ENCODE results near the gene GPR153.
A peak's percentile ranks its signal among the peaks of the same experiment; 100 is the strongest.
"Not testable (repeated sequence)": the region's sequence is repeated elsewhere in the genome, so short reads cannot be mapped to it uniquely, and the experiment has no call there.

Gene GPR153

DNA sequence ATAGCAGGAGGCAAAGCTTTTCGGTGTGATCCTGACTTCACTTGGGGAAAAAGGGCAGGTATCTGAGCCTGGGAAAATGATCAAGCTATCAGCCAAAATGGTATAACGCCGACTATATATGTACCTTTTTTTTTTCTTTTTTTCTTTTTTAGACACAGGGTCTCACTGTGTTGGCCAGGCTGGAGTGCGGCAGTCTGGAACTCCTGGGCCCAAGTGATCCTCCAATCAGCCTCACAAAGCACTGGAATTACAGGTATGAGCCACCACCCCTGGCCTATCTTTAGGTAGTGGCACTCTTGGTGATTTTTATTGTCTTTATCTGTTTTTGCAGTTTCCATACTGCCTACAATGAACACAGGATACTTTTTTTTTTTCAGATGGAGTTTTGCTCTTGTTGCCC lies 23.8 kb downstream of the GPR153 start:
- no peak for DNase-seq
- Mint-ChIP-seq H3K36me3 (ENCODE audit: insufficient read depth) (peaks cover 27% of the 10 kb centered on the region), H3K27ac (no peak overlapping the region), H3K9me3 (no peaks in the 10 kb centered on the region), H3K27me3 (peaks cover 26 to 36% of the 10 kb centered on the region in 2 donors), H3K4me3 (peak overlapping the region; percentile 64 to 72), H3K4me1 (ENCODE audit: low read depth in 2 of 2) (peaks cover 0 to 11% of the 10 kb centered on the region in 2 donors)
- no peak for ATAC-seq (replicated peaks)

DNA sequence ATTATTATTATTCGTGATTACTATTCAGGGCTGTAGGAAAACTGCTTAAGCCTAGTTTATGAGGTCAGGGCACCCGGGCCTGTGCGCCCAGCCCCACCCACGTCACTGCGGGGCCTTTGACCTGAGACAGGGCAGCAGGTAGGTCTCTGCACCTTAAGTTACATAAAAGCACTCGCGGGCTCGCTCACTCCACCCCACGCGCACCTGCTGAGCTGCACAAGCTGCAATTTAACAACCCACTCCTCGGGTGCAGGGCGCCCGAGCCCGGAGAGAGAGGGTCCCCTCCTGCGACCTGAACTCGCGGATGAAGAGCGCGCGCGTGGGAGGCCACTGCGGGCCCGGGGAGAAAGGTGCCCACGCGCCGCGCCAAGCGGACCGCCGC lies 25.6 kb downstream of the GPR153 start:
- Mint-ChIP-seq H3K4me1 (ENCODE audit: low read depth in 2 of 2) (peaks cover 0 to 4% of the 10 kb centered on the region in 2 donors), H3K27me3 (peaks cover 15 to 19% of the 10 kb centered on the region in 2 donors), H3K27ac (peak overlapping the region; percentile 68 to 72), H3K36me3 (ENCODE audit: insufficient read depth) (peaks cover 44% of the 10 kb centered on the region), H3K4me3 (peak overlapping the region; percentile 85 to 86), H3K9me3 (no peaks in the 10 kb centered on the region)
- no peak for DNase-seq
- peak; percentile 20 for ATAC-seq (replicated peaks)

DNA sequence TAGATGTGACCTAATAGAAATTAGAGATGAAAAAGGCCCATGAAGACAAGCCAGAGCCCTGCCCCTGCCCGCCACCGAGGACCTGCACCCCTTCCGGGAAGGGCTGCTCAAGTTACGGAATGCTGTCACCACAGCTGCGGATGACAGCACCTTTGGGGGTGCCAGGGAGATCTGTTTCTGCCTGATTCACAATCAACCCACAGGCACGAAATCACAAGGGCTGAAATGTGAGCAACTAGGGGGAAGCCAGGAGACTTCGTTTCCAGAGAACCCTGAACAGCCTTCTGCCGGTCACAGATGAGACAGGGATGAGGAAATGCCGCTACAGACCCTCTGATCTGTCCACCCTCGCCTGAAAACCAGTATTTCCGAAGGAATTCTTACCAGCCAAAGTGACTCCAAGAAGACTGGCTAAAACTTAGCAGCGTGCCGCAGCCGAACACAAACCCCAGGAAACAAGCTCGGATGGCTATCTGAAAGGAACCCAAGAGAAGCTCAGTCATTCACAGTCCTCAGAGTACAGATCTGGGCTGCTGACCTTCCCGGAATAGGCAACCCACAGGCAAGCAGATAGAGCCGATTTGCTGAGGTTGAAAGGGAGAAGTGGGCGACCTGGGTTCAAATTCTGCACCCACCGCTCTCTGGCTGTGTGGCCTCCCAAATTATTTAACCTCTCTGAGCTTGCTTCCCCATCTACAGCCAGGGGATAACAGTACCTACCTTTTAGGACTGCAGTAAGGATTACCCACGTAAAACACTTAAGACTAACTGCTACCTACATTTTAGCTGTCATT lies 26.2 kb downstream of the GPR153 start:
- Mint-ChIP-seq H3K27ac (peak overlapping the region; percentile 68 to 72), H3K36me3 (ENCODE audit: insufficient read depth) (peaks cover 46% of the 10 kb centered on the region), H3K4me1 (ENCODE audit: low read depth in 2 of 2) (peaks cover 0 to 4% of the 10 kb centered on the region in 2 donors), H3K4me3 (peak overlapping the region; percentile 85 to 86), H3K27me3 (peaks cover 9 to 13% of the 10 kb centered on the region in 2 donors), H3K9me3 (no peaks in the 10 kb centered on the region)
- DNase-seq: no peak
- no peak for ATAC-seq (replicated peaks)

- Mint-ChIP-seq H3K27ac (no peak overlapping the region), H3K4me1 (ENCODE audit: low read depth in 2 of 2) (peaks cover 0 to 4% of the 10 kb centered on the region in 2 donors), H3K4me3 (peak overlapping the region; percentile 17 to 37), H3K9me3 (no peaks in the 10 kb centered on the region), H3K27me3 (peaks cover 0 to under 1% of the 10 kb centered on the region in 2 donors), H3K36me3 (ENCODE audit: insufficient read depth) (peaks cover 52% of the 10 kb centered on the region)
- no peak for ATAC-seq (replicated peaks)
- no peak for DNase-seq
Measured at GRCh38 chr1:6233376-6233775, 27.5 kb downstream of the GPR153 start.

DNA sequence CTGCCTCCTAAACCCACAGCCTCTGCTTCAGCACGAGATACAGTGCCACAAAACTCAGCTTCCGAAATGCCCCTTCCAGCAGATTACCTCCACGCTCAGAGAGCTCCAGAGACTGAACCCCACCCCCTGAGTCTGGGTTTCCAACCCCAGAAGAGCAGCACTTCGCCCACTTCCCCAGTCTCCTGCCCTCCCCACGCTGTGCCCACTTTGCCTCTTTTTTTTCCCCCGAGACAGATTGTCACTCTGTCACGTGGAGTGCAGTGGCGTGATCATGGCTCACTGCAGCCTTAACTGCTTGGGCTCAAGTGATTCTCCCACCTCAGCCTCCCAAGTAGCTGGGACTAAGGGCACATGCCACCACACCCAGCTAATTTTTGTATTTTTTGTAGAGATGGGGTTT lies 35.2 kb downstream of the GPR153 start:
- H3K27me3 Mint-ChIP-seq: no peaks in the 10 kb centered on the region
- H3K4me1 Mint-ChIP-seq (ENCODE audit: low read depth in 2 of 2): peaks cover 0 to 6% of the 10 kb centered on the region in 2 donors
- ATAC-seq (replicated peaks) (no peak), DNase-seq (no peak)
- no peak overlapping the region for H3K4me3 Mint-ChIP-seq
- H3K36me3 Mint-ChIP-seq (ENCODE audit: insufficient read depth): peaks cover 49% of the 10 kb centered on the region
- H3K27ac Mint-ChIP-seq: no peak overlapping the region
- no peaks in the 10 kb centered on the region for H3K9me3 Mint-ChIP-seq

DNA sequence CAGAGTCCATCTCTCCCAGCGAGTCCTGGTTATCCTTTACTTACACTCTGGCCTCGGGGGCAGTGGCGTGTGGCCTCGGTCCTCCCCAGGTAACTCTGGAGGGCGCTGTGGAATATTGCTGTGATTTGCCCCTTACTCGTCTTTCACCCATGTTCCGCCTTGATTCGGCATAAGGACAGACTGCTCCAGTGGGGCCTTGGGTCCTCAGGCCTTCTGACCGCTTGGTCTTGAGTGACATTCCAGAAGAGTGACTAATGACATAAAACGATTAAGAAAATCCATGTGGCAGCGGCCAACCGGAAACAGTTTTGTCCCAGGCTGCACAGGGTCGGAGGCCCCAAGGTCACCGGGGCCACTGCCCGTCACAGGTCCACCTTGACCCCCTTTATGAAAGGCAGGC lies 36.2 kb downstream of the GPR153 start:
- H3K4me1 Mint-ChIP-seq (ENCODE audit: low read depth in 2 of 2): peaks cover 0 to 6% of the 10 kb centered on the region in 2 donors
- no peak for DNase-seq
- no peak overlapping the region for H3K27ac Mint-ChIP-seq
- no peaks in the 10 kb centered on the region for H3K9me3 Mint-ChIP-seq
- peaks cover 42% of the 10 kb centered on the region for H3K36me3 Mint-ChIP-seq (ENCODE audit: insufficient read depth)
- ATAC-seq (replicated peaks): no peak
- H3K27me3 Mint-ChIP-seq: no peaks in the 10 kb centered on the region
- H3K4me3 Mint-ChIP-seq: no peak overlapping the region

GRCh38 chr1:6223617-6224016 lies 37.3 kb downstream of the GPR153 start:
- H3K4me3 Mint-ChIP-seq: no peak overlapping the region
- H3K27ac Mint-ChIP-seq: no peak overlapping the region
- no peak for DNase-seq
- H3K36me3 Mint-ChIP-seq (ENCODE audit: insufficient read depth): peaks cover 37% of the 10 kb centered on the region
- H3K9me3 Mint-ChIP-seq: no peaks in the 10 kb centered on the region
- no peak for ATAC-seq (replicated peaks)
- no peaks in the 10 kb centered on the region for H3K27me3 Mint-ChIP-seq
- H3K4me1 Mint-ChIP-seq (ENCODE audit: low read depth in 2 of 2): peaks cover 0 to 6% of the 10 kb centered on the region in 2 donors

DNA sequence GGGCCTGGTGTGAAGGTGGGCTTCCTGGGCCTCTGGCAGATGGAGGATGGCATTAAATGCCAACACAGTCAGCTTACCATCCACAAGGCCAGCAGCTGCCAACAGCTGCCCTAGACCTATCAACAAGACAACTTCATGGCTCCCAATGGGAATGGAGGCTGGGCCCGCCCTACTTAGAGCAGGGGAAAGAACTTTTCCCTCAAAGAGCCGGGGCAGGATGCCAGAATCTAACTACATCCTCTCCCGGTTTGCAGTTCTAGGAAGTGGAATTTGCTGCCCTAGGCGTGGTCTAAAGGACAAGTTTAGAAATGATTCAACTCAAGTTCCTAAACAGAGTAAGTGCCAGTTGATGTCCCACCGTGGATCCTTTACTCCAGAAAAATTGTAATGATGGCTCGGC lies 38.3 kb downstream of the GPR153 start:
- ATAC-seq (replicated peaks) (no peak), DNase-seq (no peak)
- H3K4me1 Mint-ChIP-seq (ENCODE audit: low read depth in 2 of 2): peaks cover 0 to 6% of the 10 kb centered on the region in 2 donors
- H3K27me3 Mint-ChIP-seq: no peaks in the 10 kb centered on the region
- H3K9me3 Mint-ChIP-seq: no peaks in the 10 kb centered on the region
- no peak overlapping the region for H3K27ac Mint-ChIP-seq
- H3K4me3 Mint-ChIP-seq: no peak overlapping the region
- H3K36me3 Mint-ChIP-seq (ENCODE audit: insufficient read depth): peaks cover 34% of the 10 kb centered on the region

DNA sequence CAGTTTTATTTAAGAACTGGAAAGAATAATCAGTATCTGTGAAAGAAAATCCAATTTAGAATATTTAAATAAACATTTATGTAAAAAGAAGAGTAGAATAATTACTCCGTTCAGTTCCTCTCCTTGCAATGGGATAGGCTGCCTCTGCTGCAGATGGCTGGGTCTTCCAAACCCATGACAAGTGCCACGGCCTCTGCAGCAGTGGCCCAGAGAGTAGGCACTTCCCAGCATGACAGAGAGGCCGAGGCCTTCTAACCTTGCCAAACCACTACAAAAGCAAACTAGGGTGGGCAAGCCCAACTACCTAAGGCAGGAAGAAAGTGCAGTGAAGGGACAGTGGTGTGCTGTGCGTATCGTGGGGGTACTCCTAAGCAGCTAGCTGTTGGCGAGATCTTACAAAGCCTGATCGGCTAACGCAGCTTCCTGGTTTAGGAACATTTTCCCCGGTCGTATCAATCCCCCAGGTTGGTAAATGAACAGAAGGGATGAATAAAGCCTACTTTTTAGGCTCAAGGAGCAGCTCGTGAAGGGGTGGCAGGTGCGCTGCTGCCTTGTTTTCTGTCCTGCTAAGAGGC lies 39.6 kb downstream of the GPR153 start:
- ATAC-seq (replicated peaks): no peak
- no peak for DNase-seq
- no peak overlapping the region for H3K4me3 Mint-ChIP-seq
- H3K9me3 Mint-ChIP-seq: no peaks in the 10 kb centered on the region
- no peak overlapping the region for H3K27ac Mint-ChIP-seq
- H3K36me3 Mint-ChIP-seq (ENCODE audit: insufficient read depth): peaks cover 27% of the 10 kb centered on the region
- H3K4me1 Mint-ChIP-seq (ENCODE audit: low read depth in 2 of 2): peaks cover 0 to 4% of the 10 kb centered on the region in 2 donors
- H3K27me3 Mint-ChIP-seq: no peaks in the 10 kb centered on the region

DNA sequence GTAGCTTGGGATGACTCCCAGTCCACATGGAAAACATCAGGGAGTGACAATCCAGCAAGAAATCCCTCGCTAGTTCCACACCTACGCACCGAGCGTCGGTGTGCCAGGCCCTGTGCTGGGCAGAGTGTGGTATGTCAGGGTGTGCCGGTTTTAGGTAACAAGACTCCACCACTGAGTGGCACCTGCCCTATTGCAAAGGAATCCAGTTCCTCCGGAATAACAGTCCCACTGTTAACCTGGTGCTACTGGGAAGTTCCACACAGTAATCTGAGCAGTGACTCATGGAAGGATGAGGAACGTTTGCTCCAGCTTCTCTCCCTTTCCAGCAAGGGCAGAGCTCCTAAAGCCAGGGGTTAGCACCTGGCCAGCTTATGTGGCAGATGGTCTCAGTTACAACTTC lies 40.7 kb downstream of the GPR153 start:
- DNase-seq (no peak), ATAC-seq (replicated peaks) (no peak)
- Mint-ChIP-seq H3K9me3 (no peaks in the 10 kb centered on the region), H3K4me1 (ENCODE audit: low read depth in 2 of 2) (no peaks in the 10 kb centered on the region), H3K27ac (no peak overlapping the region), H3K27me3 (no peaks in the 10 kb centered on the region), H3K4me3 (no peak overlapping the region), H3K36me3 (ENCODE audit: insufficient read depth) (peaks cover 18% of the 10 kb centered on the region)

DNA sequence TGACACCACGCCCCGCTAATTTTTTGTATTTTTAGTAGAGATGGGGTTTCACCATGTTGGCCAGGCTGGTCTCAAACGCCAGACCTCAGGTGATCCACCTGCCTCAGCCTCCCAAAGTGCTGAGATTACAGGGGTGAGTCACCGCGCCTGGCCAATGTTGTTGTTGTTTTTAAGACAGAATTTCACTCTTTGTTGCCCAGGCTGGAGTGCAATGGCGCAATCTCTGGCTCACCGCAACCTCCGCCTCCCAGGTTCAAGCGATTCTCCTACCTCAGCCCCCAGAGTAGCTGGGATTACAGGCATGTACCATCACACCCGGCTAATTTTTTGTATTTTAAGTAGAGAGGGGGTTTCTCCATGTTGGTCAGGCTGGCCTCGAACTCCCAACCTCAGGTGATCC lies 41.3 kb downstream of the GPR153 start:
- peaks cover 18% of the 10 kb centered on the region for H3K36me3 Mint-ChIP-seq (ENCODE audit: insufficient read depth)

GRCh38 chr1:6218375-6219164 lies 42.3 kb downstream of the GPR153 start:
- no peak for DNase-seq
- H3K4me1 Mint-ChIP-seq (ENCODE audit: low read depth in 2 of 2): no peaks in the 10 kb centered on the region
- no peaks in the 10 kb centered on the region for H3K9me3 Mint-ChIP-seq
- no peaks in the 10 kb centered on the region for H3K27me3 Mint-ChIP-seq
- H3K36me3 Mint-ChIP-seq (ENCODE audit: insufficient read depth): peaks cover 11% of the 10 kb centered on the region
- no peak overlapping the region for H3K27ac Mint-ChIP-seq
- H3K4me3 Mint-ChIP-seq: no peak overlapping the region
- ATAC-seq (replicated peaks): no peak

More for the DNA sequence above, 41.3 kb downstream of the GPR153 start:
- H3K4me1 Mint-ChIP-seq (ENCODE audit: low read depth in 2 of 2); H3K27me3 Mint-ChIP-seq; ATAC-seq (replicated peaks); H3K9me3 Mint-ChIP-seq; DNase-seq; H3K27ac Mint-ChIP-seq; H3K4me3 Mint-ChIP-seq: not testable (repeated sequence)

- ATAC-seq (replicated peaks) (no peak), DNase-seq (no peak)
- Mint-ChIP-seq H3K9me3 (no peaks in the 10 kb centered on the region), H3K27me3 (no peaks in the 10 kb centered on the region), H3K36me3 (ENCODE audit: insufficient read depth) (peaks cover 3% of the 10 kb centered on the region), H3K4me1 (ENCODE audit: low read depth in 2 of 2) (peaks cover 0 to 3% of the 10 kb centered on the region in 2 donors), H3K27ac (no peak overlapping the region), H3K4me3 (peak overlapping the region in 1 of 2 donors; percentile 9)
Measured at GRCh38 chr1:6212193-6212959, 48.5 kb downstream of the GPR153 start.

Data from effector memory CD8-positive, alpha-beta T cell (primary cell).